Brain pericyte (primary cell): ENCODE measurements around the gene C1orf198.

Experiments used
- DNase-seq: peaks from one replicate; pipeline ENCODE4 v3.0.0-alpha.2; 2012; ENCODE audit warnings: low read depth, low spot score

C1orf198 gene

GRCh38 chr1:230834292-230834691 lies 34.0 kb downstream of the C1orf198 start:
- DNase-seq, result no peak

- no peak for DNase-seq
Observed at GRCh38 chr1:230833511-230833910, 34.8 kb downstream of the C1orf198 start.

GRCh38 chr1:230832476-230832875 lies 35.8 kb downstream of the C1orf198 start:
- no peak for DNase-seq

- DNase-seq, result no peak
Observed at GRCh38 chr1:230831771-230832170, 36.5 kb downstream of the C1orf198 start.

- no peak for DNase-seq
Observed at GRCh38 chr1:230828421-230828820, 39.9 kb downstream of the C1orf198 start.

GRCh38 chr1:230827801-230828200 lies 40.5 kb downstream of the C1orf198 start:
- no peak for DNase-seq

GRCh38 chr1:230827081-230827681 lies 41.1 kb downstream of the C1orf198 start:
- DNase-seq, result no peak

GRCh38 chr1:230826166-230826875 lies 42.0 kb downstream of the C1orf198 start:
- DNase-seq, result no peak

- DNase-seq, result no peak
Observed at GRCh38 chr1:230825761-230826160, 42.6 kb downstream of the C1orf198 start.

- no peak for DNase-seq
Observed at GRCh38 chr1:230824919-230825721, 43.2 kb downstream of the C1orf198 start.

- no peak for DNase-seq
Observed at GRCh38 chr1:230824551-230824918, 43.8 kb downstream of the C1orf198 start.

- DNase-seq, result no peak
Observed at GRCh38 chr1:230823931-230824381, 44.4 kb downstream of the C1orf198 start.

- no peak for DNase-seq
Observed at GRCh38 chr1:230823426-230823825, 44.9 kb downstream of the C1orf198 start.

- DNase-seq, result no peak
Observed at GRCh38 chr1:230822092-230822581, 46.2 kb downstream of the C1orf198 start.

- no peak for DNase-seq
Observed at GRCh38 chr1:230821346-230821745, 47.0 kb downstream of the C1orf198 start.

GRCh38 chr1:230820568-230820967 lies 47.8 kb downstream of the C1orf198 start:
- no peak for DNase-seq

GRCh38 chr1:230819976-230820375 lies 48.3 kb downstream of the C1orf198 start:
- DNase-seq, result no peak

- no peak for DNase-seq
Observed at GRCh38 chr1:230818901-230819300, 49.4 kb downstream of the C1orf198 start.

- DNase-seq, result no peak
Observed at GRCh38 chr1:230818367-230818766, 50.0 kb downstream of the C1orf198 start.

- no peak for DNase-seq
Observed at GRCh38 chr1:230816018-230816417, 52.3 kb downstream of the C1orf198 start.

- no peak for DNase-seq
Observed at GRCh38 chr1:230814949-230815692, 53.2 kb downstream of the C1orf198 start.

- DNase-seq, result no peak
Observed at GRCh38 chr1:230812568-230812967, 55.8 kb downstream of the C1orf198 start.
